ELR (cell line): ENCODE data around the gene SOX8.

ENCODE experiments used
- DNase-seq: peaks from one replicate; pipeline ENCODE4 v3.0.0-alpha.2; 2015; ENCODE audit warnings: low read depth

The SOX8 gene

GRCh38 chr16:974001-974601 is 7.5 kb upstream of the SOX8 start:
- DNase-seq: no peak

- no peak for DNase-seq
Measured at GRCh38 chr16:974611-975261, 6.8 kb upstream of the SOX8 start.

DNA sequence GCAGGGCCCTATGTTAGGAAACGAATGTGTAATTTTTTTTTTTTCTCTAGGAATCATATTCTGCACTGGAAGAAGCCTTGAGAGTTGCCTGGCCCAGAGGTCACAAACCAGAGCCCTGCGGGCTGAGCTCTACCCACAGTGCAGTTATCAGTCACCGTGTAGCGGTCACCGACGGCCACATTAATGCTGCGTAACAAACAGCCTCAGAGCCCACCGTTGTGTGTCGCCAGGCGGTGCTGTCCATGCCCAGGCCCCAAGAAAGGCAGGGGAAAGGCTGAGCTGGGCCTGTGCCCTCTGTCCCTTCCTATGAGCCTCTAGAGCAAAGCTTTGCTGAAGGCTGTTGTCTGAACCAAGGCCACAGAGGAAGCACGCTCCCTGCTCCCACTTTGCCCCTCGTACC is 6.3 kb upstream of the SOX8 start:
- DNase-seq: no peak

- DNase-seq: no peak
Measured at GRCh38 chr16:976389-976931, 5.1 kb upstream of the SOX8 start.

- no peak for DNase-seq
Measured at GRCh38 chr16:977081-977701, 4.4 kb upstream of the SOX8 start.

DNA sequence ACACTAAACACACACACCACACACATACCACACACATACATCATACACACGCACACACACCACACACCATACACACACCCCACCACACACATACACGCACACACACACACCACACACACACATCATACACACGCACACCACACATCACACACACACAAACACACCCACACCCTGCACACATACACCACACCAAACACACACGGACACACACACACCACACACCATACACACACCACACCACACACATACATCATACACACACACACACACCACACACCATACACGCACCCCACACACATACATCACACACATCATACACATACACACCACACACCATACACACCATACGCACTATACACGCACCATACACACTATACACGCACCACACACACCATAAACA is 3.7 kb upstream of the SOX8 start:
- DNase-seq: no peak

DNA sequence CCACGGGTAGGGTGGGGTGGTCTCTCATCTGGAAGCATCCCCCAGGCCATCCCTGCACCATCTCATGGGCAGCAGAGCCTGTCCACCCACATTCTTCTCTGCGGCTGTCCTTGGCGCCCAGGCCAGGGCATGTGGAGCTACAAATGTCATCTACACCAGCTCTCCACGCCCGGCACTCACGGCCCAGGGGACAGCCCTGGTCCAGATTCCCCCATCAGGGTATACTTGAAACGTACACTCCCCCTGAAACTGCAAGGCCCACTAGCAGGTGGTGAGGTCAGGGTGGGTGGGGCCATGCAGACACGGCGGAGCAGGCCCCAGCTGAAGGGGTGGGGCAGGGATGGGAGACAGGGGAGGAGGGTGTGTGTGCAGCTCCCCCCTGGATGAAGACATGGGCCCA is 3.2 kb upstream of the SOX8 start:
- DNase-seq: no peak

- DNase-seq: no peak
Measured at GRCh38 chr16:979147-979546, 2.4 kb upstream of the SOX8 start.

GRCh38 chr16:979859-980594 is 1.5 kb upstream of the SOX8 start:
- DNase-seq: no peak

GRCh38 chr16:980595-980854 is 1.0 kb upstream of the SOX8 start:
- DNase-seq: no peak

- DNase-seq: no peak
Measured at GRCh38 chr16:982145-983043, 824 bp downstream of the SOX8 start.

DNA sequence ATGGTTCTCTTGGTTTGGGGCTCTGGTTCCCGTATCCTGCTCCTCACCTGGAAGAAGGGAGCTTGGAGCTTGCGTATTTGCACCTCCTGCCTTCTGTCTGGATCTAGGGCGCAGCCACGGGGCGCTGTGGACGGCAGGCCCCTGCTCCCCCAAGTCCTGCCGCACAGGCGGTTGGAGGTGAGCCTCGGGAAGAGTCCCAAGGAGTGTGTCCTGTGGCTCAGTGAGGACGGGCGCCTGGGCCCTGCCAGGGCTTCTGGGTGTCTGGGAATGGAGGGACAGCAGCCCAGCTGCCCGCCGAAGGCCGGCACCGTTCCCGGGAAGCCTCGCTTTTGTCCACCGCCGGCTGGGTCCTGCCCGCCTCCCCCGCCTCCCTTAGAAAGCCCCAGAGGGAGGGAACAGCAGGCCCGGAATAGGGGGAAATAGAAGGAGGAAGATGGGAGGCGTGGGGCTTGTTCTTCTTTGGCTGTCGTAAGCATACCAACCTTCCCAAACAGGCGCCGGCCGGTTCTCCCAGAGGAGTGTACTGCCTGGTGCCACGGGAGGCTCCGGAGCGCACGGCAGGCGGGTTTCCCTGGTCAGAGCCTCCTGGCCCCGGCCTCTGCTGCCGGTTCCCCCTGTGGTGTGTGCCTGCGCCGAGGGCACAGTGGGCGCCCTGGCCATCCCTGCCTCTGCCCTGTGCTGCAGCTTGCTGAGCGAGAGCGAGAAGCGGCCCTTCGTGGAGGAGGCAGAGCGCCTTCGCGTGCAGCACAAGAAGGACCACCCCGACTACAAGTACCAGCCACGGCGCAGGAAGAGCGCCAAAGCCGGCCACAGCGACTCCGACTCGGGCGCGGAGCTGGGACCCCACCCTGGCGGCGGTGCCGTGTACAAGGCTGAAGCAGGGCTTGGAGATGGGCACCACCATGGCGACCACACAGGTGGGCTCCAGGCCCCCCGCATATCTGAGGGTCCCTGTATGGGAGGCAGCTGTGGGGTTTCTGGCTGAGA is 1.8 kb downstream of the SOX8 start:
- no peak for DNase-seq

DNA sequence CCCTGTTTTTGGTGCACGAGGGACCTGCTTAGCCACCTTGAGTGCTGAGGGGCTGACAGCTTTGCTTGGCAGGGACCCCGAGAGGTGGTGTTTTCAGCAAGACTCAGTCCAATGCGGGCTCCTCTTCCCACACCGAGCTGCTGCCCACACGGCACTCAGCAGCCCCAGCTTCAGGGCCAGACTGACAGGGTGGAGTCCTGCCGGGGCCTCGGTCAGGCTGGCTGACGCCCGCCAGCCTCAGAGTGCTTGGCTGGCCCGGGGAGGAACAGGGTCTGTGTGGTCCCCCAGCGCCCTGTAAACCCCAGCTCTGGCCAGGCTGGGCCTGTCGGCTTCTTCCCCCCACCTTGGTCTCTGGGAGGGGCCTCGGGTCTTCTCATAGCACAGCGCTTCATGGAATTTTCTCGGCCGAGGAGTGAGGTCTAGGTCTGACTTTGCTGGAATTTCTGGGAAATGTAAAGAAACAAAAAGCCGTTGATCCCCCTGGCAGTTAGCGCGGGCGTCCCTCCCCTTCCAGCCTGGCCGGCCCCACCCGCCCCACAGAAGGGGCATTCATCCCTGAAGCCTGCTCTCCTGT is 2.6 kb downstream of the SOX8 start:
- no peak for DNase-seq

GRCh38 chr16:984736-985636 is 3.4 kb downstream of the SOX8 start:
- DNase-seq: no peak

GRCh38 chr16:985646-986400 is 4.3 kb downstream of the SOX8 start:
- no peak for DNase-seq

- DNase-seq: no peak
Measured at GRCh38 chr16:986411-986810, 4.8 kb downstream of the SOX8 start.

DNA sequence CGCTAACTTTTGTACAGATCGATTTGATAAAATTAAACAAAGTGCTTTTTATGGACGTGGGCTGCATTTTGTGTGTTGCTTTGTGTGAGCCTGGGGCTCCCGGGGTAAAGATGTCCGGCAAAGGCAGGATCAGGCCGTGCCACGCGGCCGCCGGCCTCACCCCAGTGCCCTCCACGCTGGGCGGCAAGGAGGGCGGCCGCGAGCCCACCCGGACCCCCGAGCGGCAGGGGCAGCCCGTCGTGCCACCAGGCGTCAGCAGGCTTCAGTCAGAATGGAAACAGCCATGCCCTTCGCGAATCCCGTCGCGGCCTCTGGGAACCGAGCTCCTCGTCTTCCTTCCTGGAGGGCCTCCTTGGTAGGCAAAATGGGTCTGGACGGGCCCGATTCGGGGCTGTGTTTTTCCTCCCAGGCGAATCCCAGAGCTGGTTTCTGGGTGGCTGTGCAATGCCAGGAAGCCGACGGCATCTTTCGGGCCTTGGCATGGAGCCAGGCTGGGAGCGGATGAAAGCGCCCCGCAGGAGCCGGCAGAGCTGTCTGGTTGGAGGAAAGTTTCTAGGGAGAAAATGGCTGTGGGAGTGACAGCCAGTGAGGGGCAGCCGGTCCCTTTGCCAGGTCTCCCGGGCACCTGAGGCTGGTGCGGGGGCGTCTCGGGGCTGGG is 5.5 kb downstream of the SOX8 start:
- no peak for DNase-seq

- no peak for DNase-seq
Measured at GRCh38 chr16:987906-988305, 6.3 kb downstream of the SOX8 start.
